ENCODE measurements around the gene SFTPB. TPM values are rescaled to one million over a fixed set of nuclear protein-coding genes. Genes with fewer than 3 reads are reported as not detected.

SFTPB gene
- total RNA-seq, 1 experiment from 2014 or later, result 7.6 TPM

DNA sequence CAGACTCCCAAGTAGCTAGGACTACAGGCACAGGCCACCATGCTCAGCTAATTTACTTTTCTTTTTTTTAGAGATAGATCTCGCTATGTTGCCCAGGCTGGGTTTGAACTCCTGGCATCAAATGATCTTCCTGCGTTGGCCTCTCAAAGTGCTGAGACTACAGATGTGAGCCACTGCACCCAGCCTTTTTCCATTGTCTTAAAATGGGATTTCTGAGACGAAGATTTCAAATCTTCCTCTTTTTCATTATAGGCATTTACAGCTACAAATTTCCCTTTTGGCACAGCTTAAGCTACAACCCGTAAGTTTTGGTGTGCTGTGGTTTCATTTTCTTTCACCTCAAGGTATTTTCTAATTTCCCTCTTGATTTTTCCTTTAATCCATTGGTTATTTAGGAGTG lies 34.8 kb upstream of the SFTPB start:
- no peaks in the 10 kb centered on the region for H3K36me3 Mint-ChIP-seq
- DNase-seq (ENCODE audit: low spot score), result no peak
- H3K4me1 Mint-ChIP-seq, result peaks cover 28% of the 10 kb centered on the region
- H3K4me3 Mint-ChIP-seq, result no peak overlapping the region
- H3K27me3 Mint-ChIP-seq (ENCODE audit: low read depth), result peaks cover 9% of the 10 kb centered on the region
- no peak overlapping the region for H3K27ac Mint-ChIP-seq
- peaks cover 4% of the 10 kb centered on the region; the same call in 1 of the 2 replicates for H3K9me3 Mint-ChIP-seq
- ChIA-PET CTCF (interaction anchor here (0.7 to 1.2 kb wide), 3 partner anchors 24 to 65 kb away, joined by 3 to 4 read pairs (median 3); no protein-coding TSS in a partner anchor), POLR2A (no interaction called here)
- ATAC-seq, result no peak
- TF ChIP-seq NFE2L1 (CRISPR knock-in tag; IDR thresholded peaks at IDR 0.05) (no peak), MYBL2 (CRISPR knock-in tag; IDR thresholded peaks at IDR 0.05) (no peak), HMGA2 (CRISPR knock-in tag; IDR thresholded peaks at IDR 0.05) (no peak), ESRRA (CRISPR knock-in tag; IDR thresholded peaks at IDR 0.05; ENCODE audit: borderline replicate concordance) (no peak), ZNF232 (CRISPR knock-in tag; IDR thresholded peaks at IDR 0.05) (no peak), SOX15 (CRISPR knock-in tag; IDR thresholded peaks at IDR 0.05) (no peak)
- TF ChIP-seq, protein P1, sequence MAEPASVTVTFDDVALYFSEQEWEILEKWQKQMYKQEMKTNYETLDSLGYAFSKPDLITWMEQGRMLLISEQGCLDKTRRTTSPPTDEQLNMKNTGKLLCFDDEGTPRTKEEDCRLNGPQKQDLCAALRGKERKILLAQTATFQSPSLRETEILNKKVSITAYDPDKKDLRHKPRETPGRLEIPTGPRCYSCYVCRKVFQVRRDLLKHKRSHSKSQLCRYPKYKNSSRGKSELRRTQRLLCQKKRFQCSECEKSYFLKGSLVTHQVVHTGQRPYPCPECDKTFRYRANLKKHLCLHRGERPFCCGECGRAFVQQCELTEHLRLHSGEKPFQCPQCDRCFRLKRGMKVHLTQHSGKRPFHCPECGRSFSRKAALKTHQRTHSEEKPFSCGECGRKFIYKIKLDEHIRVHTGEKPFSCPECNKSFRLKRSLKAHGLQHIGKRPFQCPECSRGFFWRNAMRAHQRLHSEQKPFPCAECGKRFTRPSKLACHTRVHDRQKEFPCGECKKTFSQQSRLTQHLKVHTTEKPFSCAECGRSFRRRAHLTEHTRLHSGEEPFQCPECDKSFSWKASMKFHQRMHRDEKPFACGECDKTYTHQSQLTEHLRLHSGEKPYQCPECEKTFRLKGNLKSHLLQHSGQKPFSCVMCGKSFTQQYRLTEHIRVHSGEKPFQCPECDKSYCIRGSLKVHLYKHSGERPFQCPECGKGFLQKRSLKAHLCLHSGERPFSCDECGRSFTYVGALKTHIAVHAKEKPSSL (CRISPR knock-in tag; conservative IDR thresholded peaks at IDR 0.05), result no peak
- TF ChIP-seq, protein P2, sequence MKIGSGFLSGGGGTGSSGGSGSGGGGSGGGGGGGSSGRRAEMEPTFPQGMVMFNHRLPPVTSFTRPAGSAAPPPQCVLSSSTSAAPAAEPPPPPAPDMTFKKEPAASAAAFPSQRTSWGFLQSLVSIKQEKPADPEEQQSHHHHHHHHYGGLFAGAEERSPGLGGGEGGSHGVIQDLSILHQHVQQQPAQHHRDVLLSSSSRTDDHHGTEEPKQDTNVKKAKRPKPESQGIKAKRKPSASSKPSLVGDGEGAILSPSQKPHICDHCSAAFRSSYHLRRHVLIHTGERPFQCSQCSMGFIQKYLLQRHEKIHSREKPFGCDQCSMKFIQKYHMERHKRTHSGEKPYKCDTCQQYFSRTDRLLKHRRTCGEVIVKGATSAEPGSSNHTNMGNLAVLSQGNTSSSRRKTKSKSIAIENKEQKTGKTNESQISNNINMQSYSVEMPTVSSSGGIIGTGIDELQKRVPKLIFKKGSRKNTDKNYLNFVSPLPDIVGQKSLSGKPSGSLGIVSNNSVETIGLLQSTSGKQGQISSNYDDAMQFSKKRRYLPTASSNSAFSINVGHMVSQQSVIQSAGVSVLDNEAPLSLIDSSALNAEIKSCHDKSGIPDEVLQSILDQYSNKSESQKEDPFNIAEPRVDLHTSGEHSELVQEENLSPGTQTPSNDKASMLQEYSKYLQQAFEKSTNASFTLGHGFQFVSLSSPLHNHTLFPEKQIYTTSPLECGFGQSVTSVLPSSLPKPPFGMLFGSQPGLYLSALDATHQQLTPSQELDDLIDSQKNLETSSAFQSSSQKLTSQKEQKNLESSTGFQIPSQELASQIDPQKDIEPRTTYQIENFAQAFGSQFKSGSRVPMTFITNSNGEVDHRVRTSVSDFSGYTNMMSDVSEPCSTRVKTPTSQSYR (CRISPR knock-in tag; IDR thresholded peaks at IDR 0.05), result no peak

DNA sequence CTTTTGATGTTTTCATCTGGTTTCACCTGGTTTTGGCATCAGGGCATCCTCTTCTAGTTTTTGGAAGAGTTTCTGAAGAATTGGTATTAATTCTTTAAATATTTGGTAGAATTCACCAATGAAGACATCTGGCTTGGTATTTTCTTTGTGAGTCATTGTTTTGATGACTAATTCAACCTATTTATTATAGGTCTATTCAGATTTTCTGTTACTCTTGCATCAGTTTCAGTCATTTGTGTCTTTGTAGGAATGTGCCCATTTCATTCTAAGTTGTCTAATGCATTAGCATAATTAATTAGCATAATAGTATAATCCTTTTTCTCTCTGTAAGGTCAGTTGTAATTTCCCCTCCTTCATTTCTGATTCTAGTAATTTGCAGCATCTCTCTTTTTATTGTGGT lies 34.2 kb upstream of the SFTPB start:
- H3K9me3 Mint-ChIP-seq, result peaks cover 4% of the 10 kb centered on the region; the same call in 1 of the 2 replicates
- peaks cover 27% of the 10 kb centered on the region for H3K4me1 Mint-ChIP-seq
- H3K36me3 Mint-ChIP-seq, result no peaks in the 10 kb centered on the region
- ChIA-PET CTCF (interaction anchor here (0.7 to 1.2 kb wide), 5 partner anchors 20 to 65 kb away, joined by 3 to 5 read pairs (median 3); no protein-coding TSS in a partner anchor), POLR2A (interaction anchor here (0.6 kb wide), 1 partner anchor 33 kb away, joined by 3 read pairs; no protein-coding TSS in a partner anchor)
- peak overlapping the region; percentile 85; the same call in 1 of the 2 replicates for H3K27ac Mint-ChIP-seq
- H3K27me3 Mint-ChIP-seq (ENCODE audit: low read depth), result peaks cover 4% of the 10 kb centered on the region; the same call in 1 of the 2 replicates
- H3K4me3 Mint-ChIP-seq, result no peak overlapping the region
- DNase-seq (ENCODE audit: low spot score) (no peak), ATAC-seq (no peak)
- TF ChIP-seq CBFB (CRISPR knock-in tag; IDR thresholded peaks at IDR 0.05; ENCODE audit: low read depth) (no peak), CREM (CRISPR knock-in tag; IDR thresholded peaks at IDR 0.05) (no peak), ZNF121 (CRISPR knock-in tag; IDR thresholded peaks at IDR 0.05) (no peak), ZNF396 (CRISPR knock-in tag; IDR thresholded peaks at IDR 0.05; ENCODE audit: borderline replicate concordance) (no peak), TEAD4 (CRISPR knock-in tag; IDR thresholded peaks at IDR 0.05) (no peak), ZNF138 (CRISPR knock-in tag; conservative IDR thresholded peaks at IDR 0.05) (no peak), SMAD3 (CRISPR knock-in tag; IDR thresholded peaks at IDR 0.05; ENCODE audit: borderline replicate concordance) (no peak), SMAD4 (CRISPR knock-in tag; IDR thresholded peaks at IDR 0.05) (no peak), ZNF317 (CRISPR knock-in tag; IDR thresholded peaks at IDR 0.05; ENCODE audit: borderline replicate concordance, low read depth) (no peak), RORB (CRISPR knock-in tag; IDR thresholded peaks at IDR 0.05) (no peak), TP53 (CRISPR knock-in tag; IDR thresholded peaks at IDR 0.05) (no peak), NR2C2 (CRISPR knock-in tag; IDR thresholded peaks at IDR 0.05) (no peak), ETV6 (CRISPR knock-in tag; IDR thresholded peaks at IDR 0.05) (no peak), GRHL2 (CRISPR knock-in tag; IDR thresholded peaks at IDR 0.05; ENCODE audit: insufficient replicate concordance, severe bottlenecking) (no peak)
- TF ChIP-seq, protein P3, sequence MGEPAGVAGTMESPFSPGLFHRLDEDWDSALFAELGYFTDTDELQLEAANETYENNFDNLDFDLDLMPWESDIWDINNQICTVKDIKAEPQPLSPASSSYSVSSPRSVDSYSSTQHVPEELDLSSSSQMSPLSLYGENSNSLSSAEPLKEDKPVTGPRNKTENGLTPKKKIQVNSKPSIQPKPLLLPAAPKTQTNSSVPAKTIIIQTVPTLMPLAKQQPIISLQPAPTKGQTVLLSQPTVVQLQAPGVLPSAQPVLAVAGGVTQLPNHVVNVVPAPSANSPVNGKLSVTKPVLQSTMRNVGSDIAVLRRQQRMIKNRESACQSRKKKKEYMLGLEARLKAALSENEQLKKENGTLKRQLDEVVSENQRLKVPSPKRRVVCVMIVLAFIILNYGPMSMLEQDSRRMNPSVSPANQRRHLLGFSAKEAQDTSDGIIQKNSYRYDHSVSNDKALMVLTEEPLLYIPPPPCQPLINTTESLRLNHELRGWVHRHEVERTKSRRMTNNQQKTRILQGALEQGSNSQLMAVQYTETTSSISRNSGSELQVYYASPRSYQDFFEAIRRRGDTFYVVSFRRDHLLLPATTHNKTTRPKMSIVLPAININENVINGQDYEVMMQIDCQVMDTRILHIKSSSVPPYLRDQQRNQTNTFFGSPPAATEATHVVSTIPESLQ (CRISPR knock-in tag; IDR thresholded peaks at IDR 0.05), result no peak
- TF ChIP-seq, protein P4, sequence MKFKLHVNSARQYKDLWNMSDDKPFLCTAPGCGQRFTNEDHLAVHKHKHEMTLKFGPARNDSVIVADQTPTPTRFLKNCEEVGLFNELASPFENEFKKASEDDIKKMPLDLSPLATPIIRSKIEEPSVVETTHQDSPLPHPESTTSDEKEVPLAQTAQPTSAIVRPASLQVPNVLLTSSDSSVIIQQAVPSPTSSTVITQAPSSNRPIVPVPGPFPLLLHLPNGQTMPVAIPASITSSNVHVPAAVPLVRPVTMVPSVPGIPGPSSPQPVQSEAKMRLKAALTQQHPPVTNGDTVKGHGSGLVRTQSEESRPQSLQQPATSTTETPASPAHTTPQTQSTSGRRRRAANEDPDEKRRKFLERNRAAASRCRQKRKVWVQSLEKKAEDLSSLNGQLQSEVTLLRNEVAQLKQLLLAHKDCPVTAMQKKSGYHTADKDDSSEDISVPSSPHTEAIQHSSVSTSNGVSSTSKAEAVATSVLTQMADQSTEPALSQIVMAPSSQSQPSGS (CRISPR knock-in tag; IDR thresholded peaks at IDR 0.05; ENCODE audit: borderline replicate concordance, low read depth), result no peak
- TF ChIP-seq, protein P5, sequence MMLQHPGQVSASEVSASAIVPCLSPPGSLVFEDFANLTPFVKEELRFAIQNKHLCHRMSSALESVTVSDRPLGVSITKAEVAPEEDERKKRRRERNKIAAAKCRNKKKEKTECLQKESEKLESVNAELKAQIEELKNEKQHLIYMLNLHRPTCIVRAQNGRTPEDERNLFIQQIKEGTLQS (CRISPR knock-in tag; conservative IDR thresholded peaks at IDR 0.05), result no peak
- TF ChIP-seq, protein P6, sequence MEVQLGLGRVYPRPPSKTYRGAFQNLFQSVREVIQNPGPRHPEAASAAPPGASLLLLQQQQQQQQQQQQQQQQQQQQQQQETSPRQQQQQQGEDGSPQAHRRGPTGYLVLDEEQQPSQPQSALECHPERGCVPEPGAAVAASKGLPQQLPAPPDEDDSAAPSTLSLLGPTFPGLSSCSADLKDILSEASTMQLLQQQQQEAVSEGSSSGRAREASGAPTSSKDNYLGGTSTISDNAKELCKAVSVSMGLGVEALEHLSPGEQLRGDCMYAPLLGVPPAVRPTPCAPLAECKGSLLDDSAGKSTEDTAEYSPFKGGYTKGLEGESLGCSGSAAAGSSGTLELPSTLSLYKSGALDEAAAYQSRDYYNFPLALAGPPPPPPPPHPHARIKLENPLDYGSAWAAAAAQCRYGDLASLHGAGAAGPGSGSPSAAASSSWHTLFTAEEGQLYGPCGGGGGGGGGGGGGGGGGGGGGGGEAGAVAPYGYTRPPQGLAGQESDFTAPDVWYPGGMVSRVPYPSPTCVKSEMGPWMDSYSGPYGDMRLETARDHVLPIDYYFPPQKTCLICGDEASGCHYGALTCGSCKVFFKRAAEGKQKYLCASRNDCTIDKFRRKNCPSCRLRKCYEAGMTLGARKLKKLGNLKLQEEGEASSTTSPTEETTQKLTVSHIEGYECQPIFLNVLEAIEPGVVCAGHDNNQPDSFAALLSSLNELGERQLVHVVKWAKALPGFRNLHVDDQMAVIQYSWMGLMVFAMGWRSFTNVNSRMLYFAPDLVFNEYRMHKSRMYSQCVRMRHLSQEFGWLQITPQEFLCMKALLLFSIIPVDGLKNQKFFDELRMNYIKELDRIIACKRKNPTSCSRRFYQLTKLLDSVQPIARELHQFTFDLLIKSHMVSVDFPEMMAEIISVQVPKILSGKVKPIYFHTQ (CRISPR knock-in tag; IDR thresholded peaks at IDR 0.05), result no peak
